HPDE6-E6E7 (cell line): ENCODE measurements around the gene SF1.

Experiments used
- DNase-seq: peaks from one replicate; pipeline ENCODE4 v3.0.0; 2011; ENCODE audit warnings: missing footprints; ENCODE audit errors: extremely low spot score

Gene SF1

GRCh38 chr11:64777449-64778222 lies 706 bp downstream of the SF1 start:
- DNase-seq: peak; percentile 90

DNA sequence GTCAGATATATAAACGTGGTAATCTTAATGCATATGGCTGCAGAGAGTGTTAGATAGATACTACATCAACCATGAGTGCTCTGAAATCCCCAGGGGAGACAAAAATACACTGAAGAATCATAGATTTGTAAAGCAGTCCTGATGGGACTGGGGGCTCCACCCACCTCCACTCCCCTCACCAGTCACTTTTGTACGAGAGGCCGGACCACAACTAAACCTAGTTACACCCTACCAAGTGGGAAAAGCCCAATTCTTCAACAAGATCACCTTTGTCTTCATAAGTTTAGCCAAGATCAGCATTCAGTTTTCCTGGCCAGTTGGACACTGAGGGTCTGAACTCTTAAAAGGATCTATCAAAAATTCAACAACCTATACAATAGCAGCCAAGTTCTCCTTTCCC lies 1.5 kb downstream of the SF1 start:
- no peak for DNase-seq

DNA sequence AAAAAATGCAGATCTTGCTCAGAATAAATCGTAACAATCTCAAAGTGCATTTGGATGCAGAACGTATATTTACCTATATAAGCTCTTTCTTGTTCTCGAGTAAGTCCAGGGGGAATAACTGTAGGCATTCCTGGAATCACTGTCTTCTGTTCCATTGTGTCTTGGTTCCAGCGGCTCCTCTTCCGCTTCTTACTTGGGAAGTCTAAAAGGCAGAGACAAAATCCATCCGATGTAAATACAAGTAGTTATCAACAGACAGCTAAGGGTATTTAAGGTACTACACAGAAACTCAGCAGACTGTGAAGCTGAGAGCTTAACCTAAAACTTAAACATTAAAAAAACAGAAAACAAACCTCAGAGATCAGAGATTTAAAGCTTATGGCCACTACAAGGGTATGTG lies 1.9 kb downstream of the SF1 start:
- DNase-seq: no peak

DNA sequence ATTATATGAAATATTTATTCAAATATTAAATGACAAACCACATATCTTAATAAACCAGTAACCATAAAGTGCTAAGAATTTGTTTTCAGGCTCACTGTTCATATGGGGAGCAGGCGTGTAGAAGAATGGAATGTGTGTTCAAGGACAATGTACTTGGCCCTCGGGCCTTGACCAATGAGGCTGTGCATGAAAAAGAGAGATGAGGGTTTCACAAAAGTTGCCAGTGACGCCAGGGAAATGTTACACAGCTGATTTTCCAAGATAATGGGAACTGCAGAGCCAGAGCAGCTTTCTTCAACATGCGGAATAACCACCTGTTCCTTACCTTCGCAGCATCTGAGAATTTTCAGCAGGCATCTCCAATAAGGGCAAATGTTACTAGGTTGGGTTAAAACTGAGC lies 4.2 kb downstream of the SF1 start:
- DNase-seq: no peak

GRCh38 chr11:64772303-64773018 lies 5.9 kb downstream of the SF1 start:
- DNase-seq: no peak

- DNase-seq: no peak
Measured at GRCh38 chr11:64771861-64772260, 6.5 kb downstream of the SF1 start.

DNA sequence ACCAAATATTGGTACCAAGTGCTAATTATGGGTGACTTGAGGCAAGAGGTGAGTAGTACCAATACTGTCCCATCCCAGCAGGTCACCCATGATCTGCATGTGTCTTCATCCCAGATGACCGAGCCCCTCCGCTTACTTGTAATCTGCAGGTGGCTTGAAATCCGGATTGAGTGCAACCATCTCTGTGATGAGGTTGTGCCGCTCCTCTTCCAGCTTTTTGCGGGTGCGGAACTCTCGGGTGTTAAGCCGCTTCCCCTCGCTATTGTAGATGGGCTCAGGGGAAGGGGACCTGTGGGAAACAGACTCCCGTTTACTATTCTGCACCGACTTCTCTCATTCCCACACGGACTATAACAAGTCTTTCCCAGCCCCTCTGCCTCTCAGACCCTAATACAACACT lies 8.2 kb downstream of the SF1 start:
- no peak for DNase-seq

DNA sequence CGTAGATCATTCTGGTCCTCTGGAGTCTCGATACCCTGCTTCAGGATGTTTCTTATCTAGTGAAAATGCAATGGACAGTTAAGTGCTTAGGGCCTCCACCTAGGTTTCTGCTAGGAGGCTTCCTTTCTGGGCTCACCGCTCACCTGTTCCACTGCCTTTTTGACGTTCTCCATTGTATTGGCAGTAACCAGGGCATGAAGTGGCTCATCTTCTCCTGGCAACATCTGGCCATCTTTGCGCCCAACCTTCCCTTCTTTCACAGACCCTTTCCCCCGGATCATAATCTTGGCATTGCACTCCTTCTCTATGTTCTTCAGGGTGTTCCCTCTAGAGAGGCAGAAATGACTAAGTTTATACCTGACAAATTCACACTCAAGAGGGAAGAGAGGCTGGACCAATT lies 9.1 kb downstream of the SF1 start:
- no peak for DNase-seq

DNA sequence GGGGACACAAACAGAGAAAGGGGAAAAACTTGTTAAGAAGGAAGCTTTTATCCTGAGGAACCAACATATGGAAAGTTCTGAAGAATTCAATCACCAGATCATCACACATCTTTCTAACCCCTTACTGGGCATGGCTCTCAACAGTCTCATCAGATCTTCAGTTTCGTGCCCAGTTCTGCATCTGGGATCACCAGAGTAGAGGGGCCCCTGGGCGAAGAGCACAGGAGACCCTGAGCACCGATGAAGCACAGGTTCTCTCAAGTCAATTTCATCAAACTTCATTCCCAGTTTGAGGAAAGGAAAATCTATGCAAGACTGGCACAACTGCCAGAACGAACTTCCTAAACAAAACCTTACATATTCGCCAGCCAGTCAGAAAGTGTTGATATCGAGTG lies 10.0 kb downstream of the SF1 start:
- DNase-seq: no peak

- no peak for DNase-seq
Measured at GRCh38 chr11:64767344-64768299, 10.7 kb downstream of the SF1 start.

GRCh38 chr11:64766881-64767280 lies 11.5 kb downstream of the SF1 start:
- DNase-seq: no peak

DNA sequence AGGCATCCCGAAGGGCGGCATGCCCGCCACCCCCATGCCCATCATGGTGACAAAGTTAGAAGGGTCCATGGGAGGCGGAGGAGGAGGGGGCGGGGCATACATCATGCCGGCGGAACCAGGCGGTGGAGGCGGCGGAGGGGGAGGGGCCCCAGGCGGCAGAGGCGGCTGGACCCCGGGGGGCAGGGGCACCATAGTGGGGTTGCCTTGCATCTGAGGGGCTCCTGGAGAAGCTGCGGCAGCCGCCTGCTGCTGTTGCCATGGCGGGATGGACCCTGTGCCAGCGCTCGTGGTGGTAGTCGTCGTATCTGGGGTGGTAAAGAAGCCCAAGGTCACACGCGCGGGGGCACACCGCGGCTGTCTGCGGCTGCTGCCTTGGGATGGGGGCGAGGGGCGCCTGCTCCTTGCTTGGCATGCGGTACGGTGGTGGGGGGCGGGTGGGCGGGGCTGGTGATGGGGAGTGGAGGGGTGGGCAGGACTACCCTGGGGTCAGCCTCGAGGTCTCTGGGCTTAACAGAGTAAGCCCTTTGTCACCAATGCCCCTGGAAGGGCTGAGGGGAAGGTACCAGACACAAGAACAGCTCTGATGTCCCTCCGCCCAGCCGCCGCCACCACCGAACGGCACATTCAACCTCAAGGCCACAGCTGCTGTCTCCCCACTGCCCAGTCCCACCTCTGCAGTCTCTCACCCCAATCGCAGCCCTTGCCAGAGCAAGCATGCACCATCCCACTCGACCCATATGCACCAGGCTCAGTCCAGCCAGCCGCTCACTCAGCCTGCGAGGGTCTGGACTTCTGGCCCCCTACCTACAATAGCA lies 12.3 kb downstream of the SF1 start:
- no peak for DNase-seq

DNA sequence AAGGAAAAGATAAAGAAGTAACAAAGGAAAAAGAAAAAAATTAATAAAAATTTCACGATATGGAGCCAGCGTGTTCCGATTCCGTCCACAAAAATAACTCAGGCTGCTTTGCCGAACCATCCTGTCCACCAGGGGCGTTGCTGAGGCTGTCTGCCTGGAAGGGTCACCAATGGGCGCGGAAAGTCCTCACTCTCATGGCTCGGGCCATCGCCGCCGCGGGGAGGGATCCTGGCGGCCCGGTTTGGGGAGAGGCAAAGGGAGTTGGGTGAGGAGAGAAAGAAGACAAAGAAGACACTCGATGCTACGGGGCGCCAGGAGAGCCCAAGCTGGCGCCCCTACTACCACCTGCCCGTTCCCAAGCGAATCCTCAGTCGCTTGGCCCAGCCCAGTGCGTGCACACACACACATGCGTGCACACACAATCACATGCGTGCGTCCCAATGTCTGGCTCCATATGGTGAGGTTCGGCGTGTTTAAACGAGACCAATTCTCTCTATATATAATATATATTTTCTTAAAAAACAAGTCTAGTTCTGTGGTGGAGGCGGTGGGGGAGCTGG lies 13.0 kb downstream of the SF1 start:
- DNase-seq: no peak

DNA sequence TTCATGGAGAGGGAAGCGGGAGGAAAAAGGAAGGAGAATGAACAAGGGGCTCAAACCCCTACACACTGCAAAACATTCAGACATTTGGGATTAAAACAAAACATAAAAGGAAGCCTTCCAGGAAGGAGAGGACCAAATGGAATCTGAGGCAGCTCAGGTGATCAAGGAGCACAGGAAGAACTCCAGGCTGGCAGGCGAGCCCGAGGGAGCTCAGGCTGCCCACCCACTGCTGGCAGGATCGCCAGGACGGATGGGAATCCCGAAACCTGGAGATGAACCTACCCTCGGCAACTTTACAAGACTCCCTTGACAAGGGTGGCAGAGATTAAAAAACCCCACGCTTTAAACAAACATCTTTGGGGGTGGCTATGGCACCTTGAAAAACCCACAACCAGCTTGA lies 13.6 kb downstream of the SF1 start:
- no peak for DNase-seq

- no peak for DNase-seq
Measured at GRCh38 chr11:64764040-64764611, 14.2 kb downstream of the SF1 start.

DNA sequence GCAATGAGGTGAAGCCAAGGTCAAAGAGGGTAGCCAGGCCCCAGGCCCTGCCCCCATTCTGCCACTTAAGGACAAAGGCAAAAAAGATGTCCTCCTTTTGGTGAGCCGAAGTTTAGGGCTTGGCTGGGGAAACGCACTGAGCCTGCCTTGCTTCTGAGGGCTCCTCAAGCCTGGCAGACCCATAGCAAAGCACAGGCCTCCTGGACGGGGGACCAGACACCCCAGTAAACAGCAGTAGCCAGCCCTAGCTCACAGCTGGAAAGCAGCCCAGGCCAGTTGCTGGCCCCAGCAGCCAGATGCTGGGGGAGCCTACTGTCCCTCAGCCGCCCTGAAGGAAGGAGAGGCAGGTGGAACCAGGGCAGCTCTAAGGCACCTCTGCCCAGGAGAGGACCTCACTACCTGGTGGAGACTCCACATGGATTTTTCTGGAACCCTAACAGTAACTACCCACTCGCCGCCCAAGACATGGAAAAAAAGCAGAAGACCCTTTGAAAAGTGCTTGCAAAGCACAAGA lies 14.8 kb downstream of the SF1 start:
- DNase-seq: no peak

- peak; percentile 65 for DNase-seq
Measured at GRCh38 chr11:64762674-64763525, 15.4 kb downstream of the SF1 start.

GRCh38 chr11:64762277-64762673 lies 16.1 kb downstream of the SF1 start:
- DNase-seq: peak; percentile 54

DNA sequence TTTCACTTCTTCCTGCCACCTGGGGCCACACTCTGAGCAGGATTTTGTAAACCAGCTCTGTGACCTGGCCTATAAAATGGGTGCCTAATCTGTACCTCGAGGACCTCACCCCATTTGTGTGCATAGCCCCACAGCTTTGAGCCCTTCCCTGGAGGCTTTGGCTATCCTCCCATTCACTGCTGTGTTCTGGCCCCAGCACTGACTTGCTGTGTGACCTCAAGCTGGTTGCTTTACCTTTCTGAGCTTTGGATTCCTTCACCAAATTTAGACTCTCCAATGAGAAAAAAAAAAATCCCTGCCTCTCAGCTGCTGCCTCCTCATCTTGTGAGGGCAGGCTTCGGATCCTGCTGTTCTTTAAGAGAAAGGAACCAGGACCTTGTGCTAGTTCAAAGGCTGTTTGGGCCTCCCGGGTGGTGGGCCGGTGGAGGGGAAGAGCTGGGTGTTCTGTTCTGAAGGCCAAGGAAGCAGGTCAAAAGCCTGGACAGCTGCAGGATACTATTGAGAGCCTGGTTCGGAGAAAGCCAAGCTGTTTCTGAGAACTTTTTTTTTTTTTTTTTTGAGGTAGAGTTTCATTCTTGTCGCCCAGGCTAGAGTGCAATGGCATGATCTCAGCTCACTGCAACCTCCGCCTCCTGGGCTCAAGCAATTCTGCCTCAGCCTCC lies 17.5 kb downstream of the SF1 start:
- DNase-seq: no peak
